Osteoblast (primary cell): ENCODE data around the gene ADGRL2. TPM values are rescaled to one million over a fixed set of nuclear protein-coding genes. Genes with fewer than 3 reads are reported as not detected.

ENCODE experiments used
- DNase-seq: peaks from one replicate; pipeline ENCODE4 v3.0.0; 2011; ENCODE audit warnings: low spot score, mixed read lengths; ENCODE audit not compliant: insufficient read length; ENCODE audit errors: missing footprints
- H2AFZ ChIP-seq: 2 replicates; pipeline ENCODE4 v1.6.0; 2011; ENCODE audit warnings: mild to moderate bottlenecking, low read length
- H3K27ac ChIP-seq: 2 replicates; pipeline ENCODE4 v1.5.1; 2011; ENCODE audit warnings: mild to moderate bottlenecking, low read depth, low read length, moderate library complexity
- H3K27me3 ChIP-seq: 2 replicates; pipeline ENCODE4 v1.6.0; 2012; ENCODE audit warnings: mild to moderate bottlenecking, control low read depth, inconsistent platforms, low read length, moderate library complexity; ENCODE audit not compliant: insufficient read depth
- H3K36me3 ChIP-seq: 2 replicates; pipeline ENCODE4 v1.5.1; 2011; ENCODE audit warnings: mild to moderate bottlenecking, low read length, control low read depth, moderate library complexity; ENCODE audit not compliant: insufficient read depth
- H3K4me1 ChIP-seq: 2 replicates; pipeline ENCODE4 v1.5.1; 2011; ENCODE audit warnings: mild to moderate bottlenecking, low read length, control low read depth, moderate library complexity; ENCODE audit not compliant: insufficient read depth
- H3K4me2 ChIP-seq: 2 replicates; pipeline ENCODE4 v1.6.0; 2011; ENCODE audit warnings: mild to moderate bottlenecking, low read length; ENCODE audit not compliant: insufficient read depth
- H3K4me3 ChIP-seq: fragments of 200-600 bp; sonication (generic); 3 replicates; pipeline ENCODE4 v1.5.1; 2012; ENCODE audit warnings: mild to moderate bottlenecking, low read length, inconsistent platforms; ENCODE audit not compliant: insufficient read depth
- H3K79me2 ChIP-seq: 2 replicates; pipeline ENCODE4 v1.6.0; 2012; ENCODE audit warnings: mild to moderate bottlenecking, low read length, control low read depth, inconsistent platforms; ENCODE audit not compliant: insufficient read depth
- H3K9me3 ChIP-seq: 2 replicates; pipeline ENCODE4 v1.5.1; 2011; ENCODE audit warnings: low read depth, low read length, control low read depth
- H4K20me1 ChIP-seq: 2 replicates; pipeline ENCODE4 v1.6.0; 2012; ENCODE audit warnings: mild to moderate bottlenecking, low read length, control low read depth; ENCODE audit not compliant: insufficient read depth
- CTCF ChIP-seq: IDR thresholded peaks from 2 replicates; pipeline ENCODE4 v1.5.1; 2011; ENCODE audit warnings: mild to moderate bottlenecking, low read depth, low read length, moderate library complexity; ENCODE audit errors: extremely low read depth
- total RNA-seq: library from RNA; depleted of rRNA; stranded (reverse); fragments of >200 nt; gene quantifications from 2 replicates; pipeline ENCODE4 v1.2.3, GENCODE V29; 2012

The ADGRL2 gene
- total RNA-seq, 1 donor = 55.4 TPM

- TF ChIP-seq CTCF = no peak
- no peaks in the 10 kb centered on the region for H3K4me1 ChIP-seq
- peaks cover 9% of the 10 kb centered on the region for H3K79me2 ChIP-seq
- H3K36me3 ChIP-seq = peaks cover 8% of the 10 kb centered on the region
- no peaks in the 10 kb centered on the region for H3K27me3 ChIP-seq
- no peak overlapping the region for H2AFZ ChIP-seq
- no peak overlapping the region for H3K27ac ChIP-seq
- DNase-seq = no peak
- H3K4me3 ChIP-seq = no peak overlapping the region
- no peaks in the 10 kb centered on the region for H3K9me3 ChIP-seq
- no peak overlapping the region for H3K4me2 ChIP-seq
- no peaks in the 10 kb centered on the region for H4K20me1 ChIP-seq
Measured at GRCh38 chr1:81907575-81907974, 106.8 kb downstream of the ADGRL2 start.

- no peak overlapping the region for H3K4me2 ChIP-seq
- no peak overlapping the region for H3K27ac ChIP-seq
- no peak for DNase-seq
- no peaks in the 10 kb centered on the region for H3K9me3 ChIP-seq
- H3K36me3 ChIP-seq = peaks cover 3% of the 10 kb centered on the region
- no peak for TF ChIP-seq CTCF
- H3K27me3 ChIP-seq = no peaks in the 10 kb centered on the region
- H4K20me1 ChIP-seq = no peaks in the 10 kb centered on the region
- no peak overlapping the region for H3K4me3 ChIP-seq
- no peak overlapping the region for H2AFZ ChIP-seq
- H3K79me2 ChIP-seq = no peaks in the 10 kb centered on the region
- no peaks in the 10 kb centered on the region for H3K4me1 ChIP-seq
Measured at GRCh38 chr1:81912383-81912782, 111.6 kb downstream of the ADGRL2 start.

- H4K20me1 ChIP-seq = peaks cover 3% of the 10 kb centered on the region
- H3K4me1 ChIP-seq = peaks cover 12% of the 10 kb centered on the region
- H2AFZ ChIP-seq = no peak overlapping the region
Measured at GRCh38 chr1:81915937-81916336, 115.2 kb downstream of the ADGRL2 start.

GRCh38 chr1:81920245-81920740, 119.6 kb downstream of the ADGRL2 start:
- peak overlapping the region; percentile 5 for H2AFZ ChIP-seq
- H3K27ac ChIP-seq = peak overlapping the region; percentile 36
- peaks cover 21% of the 10 kb centered on the region for H3K4me1 ChIP-seq
- no peaks in the 10 kb centered on the region for H3K27me3 ChIP-seq
- peak overlapping the region; percentile 56 for H3K4me2 ChIP-seq
- DNase-seq = peak; percentile 53
- no peaks in the 10 kb centered on the region for H3K9me3 ChIP-seq
- no peak overlapping the region for H3K4me3 ChIP-seq
- peaks cover 12% of the 10 kb centered on the region for H3K79me2 ChIP-seq
- no peak for TF ChIP-seq CTCF
- H4K20me1 ChIP-seq = peaks cover 3% of the 10 kb centered on the region
- no peaks in the 10 kb centered on the region for H3K36me3 ChIP-seq

More at GRCh38 chr1:81915937-81916336, 115.2 kb downstream of the ADGRL2 start:
- Histone ChIP-seq H3K36me3 (no peaks in the 10 kb centered on the region), H3K4me2 (no peak overlapping the region), H3K27me3 (no peaks in the 10 kb centered on the region), H3K27ac (no peak overlapping the region), H3K79me2 (no peaks in the 10 kb centered on the region), H3K4me3 (no peak overlapping the region), H3K9me3 (no peaks in the 10 kb centered on the region)
- no peak for DNase-seq
- TF ChIP-seq CTCF = no peak
